HTERT RPE-1 (cell line): ENCODE measurements around the gene KNL1.
"Not testable (repeated sequence)": the region's sequence is repeated elsewhere in the genome, so short reads cannot be mapped to it uniquely, and the experiment has no call there.

ENCODE experiments used
- in situ Hi-C: fragments of 300-500 bp; cut with MboI; formaldehyde crosslinking; loops from 4 replicates; pipeline ENCODE4 v1.14.3; 2020; ENCODE audit warnings: low sequenced_read_pairs

The KNL1 gene

GRCh38 chr15:40660686-40661085 lies 66.6 kb downstream of the KNL1 start:
- in situ Hi-C loops = no loop called here

- in situ Hi-C loops = no loop called here
Observed at GRCh38 chr15:40664909-40665308, 70.9 kb downstream of the KNL1 start.

GRCh38 chr15:40676290-40676689 lies 82.2 kb downstream of the KNL1 start:
- in situ Hi-C loops = not testable (repeated sequence)

- in situ Hi-C loops = not testable (repeated sequence)
Observed at GRCh38 chr15:40676906-40677305, 82.9 kb downstream of the KNL1 start.

- in situ Hi-C loops = no loop called here
Observed at GRCh38 chr15:40680151-40680550, 86.1 kb downstream of the KNL1 start.

GRCh38 chr15:40680959-40681358 lies 86.9 kb downstream of the KNL1 start:
- in situ Hi-C loops = not testable (repeated sequence)

- in situ Hi-C loops = no loop called here
Observed at GRCh38 chr15:40684381-40684780, 90.3 kb downstream of the KNL1 start.

- in situ Hi-C loops = no loop called here
Observed at GRCh38 chr15:40685376-40685775, 91.3 kb downstream of the KNL1 start.

- in situ Hi-C loops = no loop called here
Observed at GRCh38 chr15:40688932-40689799, 95.1 kb downstream of the KNL1 start.

GRCh38 chr15:40691737-40692136 lies 97.7 kb downstream of the KNL1 start:
- in situ Hi-C loops = no loop called here

GRCh38 chr15:40693904-40694687 lies 100.0 kb downstream of the KNL1 start:
- in situ Hi-C loops = no loop called here

GRCh38 chr15:40694688-40695468 lies 100.8 kb downstream of the KNL1 start, which contains the start of gene RAD51:
Gene RAD51 (plus strand): TSS chr15:40695174. CDS start chr15:40698759, 3,585 bp downstream.
- in situ Hi-C loops = no loop called here

GRCh38 chr15:40695469-40695890 lies 101.4 kb downstream of the KNL1 start:
- in situ Hi-C loops = no loop called here

- in situ Hi-C loops = no loop called here
Observed at GRCh38 chr15:40696228-40696627, 102.2 kb downstream of the KNL1 start.

- in situ Hi-C loops = no loop called here
Observed at GRCh38 chr15:40697916-40698315, 103.9 kb downstream of the KNL1 start.

- in situ Hi-C loops = no loop called here
Observed at GRCh38 chr15:40702077-40702476, 108.0 kb downstream of the KNL1 start.

GRCh38 chr15:40706121-40706520 lies 112.1 kb downstream of the KNL1 start:
- in situ Hi-C loops = no loop called here
